ENCODE measurements around the gene STX17.

The STX17 gene

GRCh38 chr9:99916650-99917049 lies 10.2 kb downstream of the STX17 start:
- CTCF ChIA-PET = no interaction called here
- TF ChIP-seq, protein P1, sequence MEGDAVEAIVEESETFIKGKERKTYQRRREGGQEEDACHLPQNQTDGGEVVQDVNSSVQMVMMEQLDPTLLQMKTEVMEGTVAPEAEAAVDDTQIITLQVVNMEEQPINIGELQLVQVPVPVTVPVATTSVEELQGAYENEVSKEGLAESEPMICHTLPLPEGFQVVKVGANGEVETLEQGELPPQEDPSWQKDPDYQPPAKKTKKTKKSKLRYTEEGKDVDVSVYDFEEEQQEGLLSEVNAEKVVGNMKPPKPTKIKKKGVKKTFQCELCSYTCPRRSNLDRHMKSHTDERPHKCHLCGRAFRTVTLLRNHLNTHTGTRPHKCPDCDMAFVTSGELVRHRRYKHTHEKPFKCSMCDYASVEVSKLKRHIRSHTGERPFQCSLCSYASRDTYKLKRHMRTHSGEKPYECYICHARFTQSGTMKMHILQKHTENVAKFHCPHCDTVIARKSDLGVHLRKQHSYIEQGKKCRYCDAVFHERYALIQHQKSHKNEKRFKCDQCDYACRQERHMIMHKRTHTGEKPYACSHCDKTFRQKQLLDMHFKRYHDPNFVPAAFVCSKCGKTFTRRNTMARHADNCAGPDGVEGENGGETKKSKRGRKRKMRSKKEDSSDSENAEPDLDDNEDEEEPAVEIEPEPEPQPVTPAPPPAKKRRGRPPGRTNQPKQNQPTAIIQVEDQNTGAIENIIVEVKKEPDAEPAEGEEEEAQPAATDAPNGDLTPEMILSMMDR (conservative IDR thresholded peaks at IDR 0.05; ENCODE audit: low read depth) = no peak
- no peak overlapping the region for H3K27ac ChIP-seq
- POLR2A ChIA-PET (ENCODE audit: low non-redundant PET) = no interaction called here
- DNase-seq (ENCODE audit: low spot score) = no peak

DNA sequence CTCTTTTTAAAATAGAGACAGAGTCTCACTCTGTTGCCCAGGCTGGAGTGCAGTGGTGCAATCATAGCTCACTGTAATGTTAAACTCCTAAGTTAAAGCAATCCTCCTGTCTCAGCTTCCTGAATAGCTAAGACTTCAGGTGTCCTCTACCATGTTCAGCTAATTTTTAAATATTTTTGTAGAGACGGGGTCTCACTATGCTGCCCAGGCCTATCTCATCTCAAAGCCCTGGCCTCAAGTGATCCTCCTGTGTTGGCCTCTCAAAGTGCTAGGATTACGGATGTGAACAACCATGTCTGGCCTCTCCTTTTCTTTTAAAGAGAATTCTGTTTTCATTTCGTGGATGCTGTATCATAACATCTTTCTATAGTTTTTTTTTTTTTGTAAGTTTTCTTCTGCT lies 11.7 kb downstream of the STX17 start:
- no peak overlapping the region for H3K27ac ChIP-seq
- TF ChIP-seq, protein P1 (conservative IDR thresholded peaks at IDR 0.05; ENCODE audit: low read depth) = no peak
- DNase-seq (ENCODE audit: low spot score) = no peak
- POLR2A ChIA-PET (ENCODE audit: low non-redundant PET) = no interaction called here
- CTCF ChIA-PET = interaction anchor here (1.5 kb wide), 1 partner anchor 38 kb away, joined by 3 read pairs; no protein-coding TSS in a partner anchor

DNA sequence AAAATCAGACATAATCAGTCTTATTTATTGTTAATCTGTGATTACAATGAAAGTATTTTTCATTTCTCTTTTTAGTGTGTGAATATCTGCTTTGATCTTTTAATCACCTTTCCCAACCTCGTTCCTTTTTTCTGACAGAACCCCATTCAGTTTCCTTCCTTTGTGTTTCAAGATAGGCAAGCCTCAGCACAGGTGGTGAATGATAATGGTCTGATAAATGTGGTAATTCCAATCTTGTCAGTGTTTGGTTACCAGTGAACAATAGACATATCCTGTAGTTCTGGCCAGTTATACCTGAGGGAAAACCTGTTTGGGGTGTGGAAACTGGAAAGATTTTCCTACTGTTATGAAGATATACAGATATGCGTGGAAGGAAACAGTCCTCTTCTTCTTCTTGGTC lies 13.5 kb downstream of the STX17 start:
- CTCF ChIA-PET = no interaction called here
- TF ChIP-seq, protein P1 (conservative IDR thresholded peaks at IDR 0.05; ENCODE audit: low read depth) = no peak
- H3K27ac ChIP-seq = no peak overlapping the region
- DNase-seq (ENCODE audit: low spot score) = no peak
- POLR2A ChIA-PET (ENCODE audit: low non-redundant PET) = no interaction called here

- no peak overlapping the region for H3K27ac ChIP-seq
- ChIA-PET CTCF (no interaction called here), POLR2A (ENCODE audit: low non-redundant PET) (no interaction called here)
- no peak for DNase-seq (ENCODE audit: low spot score)
- TF ChIP-seq, protein P1 (conservative IDR thresholded peaks at IDR 0.05; ENCODE audit: low read depth) = no peak
Measured at GRCh38 chr9:99921875-99922710, 15.6 kb downstream of the STX17 start.

GRCh38 chr9:99922711-99923030 lies 16.2 kb downstream of the STX17 start:
- DNase-seq (ENCODE audit: low spot score) = no peak
- ChIA-PET CTCF (no interaction called here), POLR2A (ENCODE audit: low non-redundant PET) (no interaction called here)
- TF ChIP-seq, protein P1 (conservative IDR thresholded peaks at IDR 0.05; ENCODE audit: low read depth) = no peak
- no peak overlapping the region for H3K27ac ChIP-seq

DNA sequence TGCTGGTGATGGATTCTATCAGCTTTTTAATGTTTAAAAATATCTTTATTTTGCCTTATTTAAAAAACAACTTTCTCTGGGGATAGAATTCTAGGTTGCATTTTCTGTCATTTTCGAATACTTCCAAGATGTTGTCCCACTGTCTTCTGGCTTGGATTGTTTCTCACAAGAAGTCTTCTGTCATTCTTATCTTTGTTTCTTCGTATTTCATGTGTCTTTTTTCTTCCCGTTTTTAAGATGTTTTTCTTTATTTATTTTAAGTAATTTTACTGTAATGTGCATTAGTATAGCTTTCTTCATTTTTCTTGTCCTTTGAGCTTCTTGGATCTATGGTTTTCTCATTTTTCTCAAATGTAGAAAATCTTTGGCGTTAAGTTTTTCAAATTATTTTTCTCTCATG lies 19.1 kb downstream of the STX17 start:
- TF ChIP-seq, protein P1 (conservative IDR thresholded peaks at IDR 0.05; ENCODE audit: low read depth) = no peak
- ChIA-PET CTCF (no interaction called here), POLR2A (ENCODE audit: low non-redundant PET) (no interaction called here)
- no peak overlapping the region for H3K27ac ChIP-seq
- DNase-seq (ENCODE audit: low spot score) = no peak
